ENCODE measurements around the gene MROH7.

MROH7 gene

DNA sequence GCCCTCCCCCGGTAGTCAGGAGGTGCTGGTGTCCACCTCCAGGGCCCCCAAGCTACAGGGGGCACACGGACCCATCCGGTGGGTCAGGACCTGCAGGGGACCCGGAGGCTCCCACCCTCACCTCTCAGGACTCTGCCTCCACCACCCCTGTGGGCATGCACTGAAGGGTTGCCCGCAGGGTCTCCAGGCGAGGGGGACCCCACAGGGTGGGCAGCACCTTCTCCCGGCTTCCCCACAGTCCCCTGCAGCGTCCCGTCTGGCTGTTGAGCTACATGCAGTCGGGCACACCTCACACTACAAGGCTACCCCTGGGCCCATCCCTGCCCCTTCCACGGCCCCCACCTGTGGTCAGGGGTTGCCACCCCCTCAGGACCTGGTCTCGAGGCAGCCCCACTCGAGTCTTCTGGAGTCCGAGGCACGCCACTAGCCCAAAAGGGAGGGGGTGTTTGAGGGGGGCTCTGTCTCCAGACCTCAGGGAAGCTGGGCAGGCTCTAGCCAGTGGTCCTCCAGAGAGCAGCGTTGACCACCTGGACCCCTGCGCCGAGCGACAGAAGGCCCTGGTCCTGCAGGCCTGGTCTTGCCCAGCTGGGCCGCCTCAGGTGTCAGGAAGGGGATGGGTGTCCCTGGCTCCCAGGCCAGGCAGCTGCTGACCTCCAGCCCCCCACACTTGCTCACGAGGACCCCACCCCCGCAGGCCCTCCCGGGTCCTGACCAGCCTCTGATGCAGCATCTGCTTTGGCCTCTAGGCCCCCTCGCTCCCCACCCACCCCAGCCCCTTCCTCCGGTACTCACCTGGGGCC lies 113.1 kb downstream of the MROH7 start:
- no peak for DNase-seq
- no peaks in the 10 kb centered on the region for H3K4me1 ChIP-seq
- H3K9me3 ChIP-seq: no peaks in the 10 kb centered on the region
- no peaks in the 10 kb centered on the region for H3K36me3 ChIP-seq
- H3K27me3 ChIP-seq: no peaks in the 10 kb centered on the region
- TF ChIP-seq, protein P1, sequence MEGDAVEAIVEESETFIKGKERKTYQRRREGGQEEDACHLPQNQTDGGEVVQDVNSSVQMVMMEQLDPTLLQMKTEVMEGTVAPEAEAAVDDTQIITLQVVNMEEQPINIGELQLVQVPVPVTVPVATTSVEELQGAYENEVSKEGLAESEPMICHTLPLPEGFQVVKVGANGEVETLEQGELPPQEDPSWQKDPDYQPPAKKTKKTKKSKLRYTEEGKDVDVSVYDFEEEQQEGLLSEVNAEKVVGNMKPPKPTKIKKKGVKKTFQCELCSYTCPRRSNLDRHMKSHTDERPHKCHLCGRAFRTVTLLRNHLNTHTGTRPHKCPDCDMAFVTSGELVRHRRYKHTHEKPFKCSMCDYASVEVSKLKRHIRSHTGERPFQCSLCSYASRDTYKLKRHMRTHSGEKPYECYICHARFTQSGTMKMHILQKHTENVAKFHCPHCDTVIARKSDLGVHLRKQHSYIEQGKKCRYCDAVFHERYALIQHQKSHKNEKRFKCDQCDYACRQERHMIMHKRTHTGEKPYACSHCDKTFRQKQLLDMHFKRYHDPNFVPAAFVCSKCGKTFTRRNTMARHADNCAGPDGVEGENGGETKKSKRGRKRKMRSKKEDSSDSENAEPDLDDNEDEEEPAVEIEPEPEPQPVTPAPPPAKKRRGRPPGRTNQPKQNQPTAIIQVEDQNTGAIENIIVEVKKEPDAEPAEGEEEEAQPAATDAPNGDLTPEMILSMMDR (IDR thresholded peaks at IDR 0.05; ENCODE audit: low read depth, low read length): no peak
- H3K4me3 ChIP-seq (ENCODE audit: low read depth, low read length): no peak overlapping the region

DNA sequence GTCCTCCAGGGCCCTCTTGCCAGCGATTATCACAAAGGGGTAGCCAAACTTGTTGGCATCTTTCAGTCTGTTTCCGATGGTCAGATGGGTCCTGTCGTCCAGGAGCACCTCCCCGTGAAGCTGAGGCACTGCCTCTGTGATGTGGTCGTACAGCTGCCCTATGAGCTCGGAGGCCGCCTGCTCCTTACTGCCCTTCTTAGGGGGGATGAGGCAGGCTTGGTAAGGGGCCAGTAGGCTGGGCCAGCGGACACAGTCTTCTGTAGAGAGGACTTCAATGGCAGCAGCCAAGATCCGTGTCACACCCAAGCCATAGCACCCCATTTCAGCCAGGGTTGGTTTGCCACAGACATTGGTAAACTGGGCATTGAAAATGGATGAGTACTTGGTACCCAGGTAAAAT lies 116.2 kb downstream of the MROH7 start:
- DNase-seq: no peak
- H3K27me3 ChIP-seq: no peaks in the 10 kb centered on the region
- no peaks in the 10 kb centered on the region for H3K36me3 ChIP-seq
- H3K4me1 ChIP-seq: no peaks in the 10 kb centered on the region
- TF ChIP-seq, protein P1 (IDR thresholded peaks at IDR 0.05; ENCODE audit: low read depth, low read length): no peak
- H3K4me3 ChIP-seq (ENCODE audit: low read depth, low read length): no peak overlapping the region
- H3K9me3 ChIP-seq: no peaks in the 10 kb centered on the region

DNA sequence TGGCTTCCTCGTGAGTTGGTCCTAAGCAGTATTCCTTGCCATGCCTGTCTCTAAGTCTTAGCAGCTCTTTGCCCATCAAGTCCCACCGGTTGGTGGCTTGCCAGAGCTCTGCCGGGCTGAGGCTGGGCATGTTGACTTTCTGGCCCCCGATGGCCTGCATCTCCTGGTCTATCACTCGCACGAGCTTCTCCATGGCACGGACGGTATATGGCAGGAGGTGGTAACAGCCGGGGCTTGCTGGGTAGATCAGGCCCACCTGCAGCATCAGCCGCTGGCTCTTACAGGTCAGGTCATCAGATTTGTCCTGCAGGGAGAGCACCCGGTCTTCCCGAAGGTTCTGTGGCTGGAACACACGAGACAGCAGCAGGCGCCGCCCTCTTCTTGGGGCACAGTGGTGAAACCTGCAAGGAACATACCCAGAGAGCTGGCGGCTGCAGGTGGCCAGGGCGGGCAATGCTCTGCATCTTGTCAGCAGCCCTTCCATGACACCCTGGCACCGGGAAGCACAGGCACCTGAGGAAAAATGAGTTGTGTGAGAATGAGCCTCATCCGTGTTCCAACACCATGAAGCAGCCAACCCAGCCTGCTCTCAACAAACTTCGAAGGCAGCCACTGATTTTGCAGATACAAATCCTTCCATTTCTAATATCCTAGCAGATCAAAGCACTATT lies 117.2 kb downstream of the MROH7 start:
- no peaks in the 10 kb centered on the region for H3K27me3 ChIP-seq
- no peaks in the 10 kb centered on the region for H3K9me3 ChIP-seq
- H3K4me3 ChIP-seq (ENCODE audit: low read depth, low read length): no peak overlapping the region
- H3K4me1 ChIP-seq: no peaks in the 10 kb centered on the region
- H3K36me3 ChIP-seq: no peaks in the 10 kb centered on the region
- TF ChIP-seq, protein P1 (IDR thresholded peaks at IDR 0.05; ENCODE audit: low read depth, low read length): no peak
- DNase-seq: no peak

Measured in BE2C (cell line).